DMS114 treated with DMSO at 0.1 percent for 48 hours (cell line): ENCODE results near the gene GPR162.

Experiments
- DNase-seq: peaks from one replicate; lab custom pipeline; 2025; ENCODE audit not compliant: unreplicated experiment; lab: John Stamatoyannopoulos, UW

GPR162 gene

DNA sequence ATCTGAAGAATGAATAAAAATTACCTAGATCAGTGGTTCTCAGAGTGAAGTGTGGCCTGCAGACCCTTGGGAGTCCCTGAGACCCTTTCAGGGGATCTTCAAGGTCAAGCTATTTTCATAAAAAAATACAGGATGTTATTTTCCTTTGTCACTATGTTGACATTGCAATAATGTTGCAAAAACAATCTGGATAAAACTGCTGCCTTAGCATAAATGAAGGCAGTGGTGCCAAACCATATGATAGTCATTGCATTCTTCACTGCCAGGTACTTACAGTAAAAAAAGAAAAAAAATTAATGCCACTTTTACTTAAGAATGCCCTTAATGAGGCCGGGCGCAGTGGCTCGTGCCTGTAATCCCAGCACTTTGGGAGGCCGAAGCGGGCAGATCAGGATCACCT is 34.3 kb upstream of the GPR162 start:
- no peak for DNase-seq

DNA sequence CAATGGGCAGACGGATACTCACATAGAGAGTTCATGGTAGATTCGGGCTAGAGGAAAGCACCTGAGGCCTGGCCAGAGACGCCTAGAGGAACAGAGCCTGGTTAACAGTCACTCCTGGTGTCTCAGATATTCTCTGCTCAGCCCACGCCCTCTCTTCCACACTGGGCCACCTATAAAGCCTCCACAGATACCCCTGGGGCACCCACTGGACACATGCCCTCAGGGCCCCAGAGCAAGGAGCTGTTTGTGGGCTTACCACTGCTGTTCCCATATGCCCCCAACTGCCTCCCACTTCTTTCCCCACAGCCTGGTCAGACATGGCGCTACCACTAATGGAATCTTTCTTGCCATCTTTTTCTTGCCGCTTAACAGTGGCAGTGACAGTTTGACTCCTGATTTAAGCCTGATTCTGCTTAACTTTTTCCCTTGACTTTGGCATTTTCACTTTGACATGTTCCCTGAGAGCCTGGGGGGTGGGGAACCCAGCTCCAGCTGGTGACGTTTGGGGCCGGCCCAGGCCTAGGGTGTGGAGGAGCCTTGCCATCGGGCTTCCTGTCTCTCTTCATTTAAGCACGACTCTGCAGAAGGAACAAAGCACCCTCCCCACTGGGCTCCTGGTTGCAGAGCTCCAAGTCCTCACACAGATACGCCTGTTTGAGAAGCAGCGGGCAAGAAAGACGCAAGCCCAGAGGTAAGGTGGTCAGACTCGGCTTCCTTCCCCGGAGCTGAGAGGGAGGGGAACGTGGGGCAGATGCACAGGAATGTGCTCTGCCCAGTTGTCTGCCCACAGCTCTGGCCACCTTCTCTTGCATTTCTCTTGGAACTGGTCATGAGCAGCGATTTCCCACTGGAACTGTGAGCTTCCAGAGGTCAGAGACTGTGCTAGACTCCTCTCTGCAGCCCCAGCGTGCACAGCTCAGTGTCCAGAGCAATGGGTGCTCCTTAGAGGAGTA is 32.4 kb upstream of the GPR162 start, which contains the start of gene CD4:
TSS of gene CD4 (plus strand) at position 557 of the 953 bp plus-strand sequence. CDS start 10,611 bp downstream, outside the sequence.
- no peak for DNase-seq

DNA sequence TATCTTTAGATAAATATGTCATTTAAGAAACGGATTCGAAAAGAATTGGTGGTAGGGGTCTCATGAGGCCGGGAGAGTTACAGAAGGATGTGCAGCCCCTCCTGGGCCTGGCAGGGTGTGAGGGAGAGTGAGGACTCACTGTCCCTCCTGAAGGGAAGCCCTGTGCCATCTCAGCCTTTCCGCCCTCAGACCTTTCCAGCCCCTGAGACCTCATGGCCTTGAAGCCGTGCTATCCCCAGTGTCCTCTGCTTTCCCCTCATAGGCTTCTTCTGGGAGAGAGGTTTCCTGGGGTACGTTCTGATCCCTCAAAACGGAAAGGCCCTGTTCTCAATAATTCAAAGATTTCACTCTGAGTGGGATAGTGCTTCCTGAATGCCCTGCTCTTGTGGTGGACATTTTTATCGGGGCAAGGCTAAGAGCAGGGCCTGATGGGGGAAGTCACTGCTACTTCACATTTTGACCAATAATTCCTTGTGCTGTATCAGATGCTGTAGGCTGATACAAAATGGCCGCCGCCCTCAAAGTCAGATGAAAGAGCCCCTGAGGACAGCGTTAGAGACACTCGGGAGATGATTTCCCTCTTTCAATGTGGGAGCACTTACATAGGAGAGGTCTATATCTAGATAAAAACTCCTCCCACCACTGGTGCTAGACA is 31.0 kb upstream of the GPR162 start:
- no peak for DNase-seq

DNA sequence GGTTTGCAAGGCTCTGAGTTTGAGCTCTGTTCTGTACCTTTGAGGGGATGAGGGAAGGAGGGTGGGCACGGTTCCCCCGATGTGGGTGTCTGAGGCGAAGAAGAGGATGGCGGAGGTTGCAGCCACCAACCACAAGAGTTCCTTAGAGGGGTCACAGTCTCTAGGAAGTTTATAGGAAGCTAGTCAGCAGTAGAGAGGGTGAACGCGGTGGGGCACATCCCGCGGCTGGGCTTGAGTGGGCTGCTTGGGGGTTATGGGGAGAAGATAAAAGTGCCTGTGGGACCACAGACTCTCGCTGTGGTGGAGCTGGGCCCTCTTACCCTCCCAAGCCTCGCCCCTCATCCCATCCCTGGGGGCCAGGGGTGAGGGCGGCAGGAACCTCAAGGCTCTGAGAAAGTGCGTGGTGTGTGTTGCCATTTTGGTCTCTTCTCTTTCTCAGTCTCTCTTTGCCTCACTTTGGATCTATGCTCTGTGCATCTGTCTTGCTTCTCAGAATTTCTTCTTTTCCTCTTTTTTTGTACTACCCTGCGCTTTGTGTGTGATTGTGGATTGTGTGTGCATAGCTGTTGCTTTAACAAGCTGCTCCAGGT is 29.6 kb upstream of the GPR162 start:
- no peak for DNase-seq

DNA sequence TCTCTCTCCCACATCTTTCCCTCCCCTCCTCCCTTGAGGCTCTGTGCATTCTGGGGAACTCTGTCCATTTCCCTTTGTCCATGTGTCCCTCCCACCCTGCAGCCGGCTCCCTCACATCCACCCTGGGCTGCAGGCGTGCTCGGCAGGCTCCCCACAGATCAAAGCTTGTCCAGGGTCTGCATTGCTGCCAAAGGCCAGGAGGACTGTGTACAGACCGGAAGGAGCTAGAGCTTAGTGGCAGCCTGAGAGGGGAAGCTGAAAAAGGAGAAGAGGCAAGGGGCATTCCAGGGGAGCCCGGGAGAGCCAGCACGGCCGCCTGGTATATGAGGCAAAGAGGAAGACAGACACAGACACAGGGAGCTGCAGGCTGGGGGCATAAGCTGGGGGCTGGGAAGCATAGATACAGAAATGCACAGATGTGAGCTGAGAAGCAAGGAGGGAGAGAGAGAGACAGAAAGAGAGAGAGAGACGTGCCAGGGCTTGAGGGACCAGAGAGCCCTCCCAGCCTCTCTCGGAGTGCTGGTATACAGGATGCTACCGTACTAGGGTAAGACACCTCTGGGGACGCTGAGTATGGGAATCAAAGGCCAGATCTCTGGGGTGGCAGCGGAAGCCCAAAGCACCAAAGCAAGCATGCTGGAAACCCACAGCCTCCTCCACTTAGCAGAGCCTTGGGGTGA is 29.0 kb upstream of the GPR162 start:
- no peak for DNase-seq

- DNase-seq = no peak
Measured at GRCh38 chr12:6795088-6795487, 26.5 kb upstream of the GPR162 start.

- no peak for DNase-seq
Measured at GRCh38 chr12:6796576-6796975, 25.0 kb upstream of the GPR162 start.

- no peak for DNase-seq
Measured at GRCh38 chr12:6799147-6799546, 22.5 kb upstream of the GPR162 start.

GRCh38 chr12:6807170-6807569 is 14.5 kb upstream of the GPR162 start:
- no peak for DNase-seq

DNA sequence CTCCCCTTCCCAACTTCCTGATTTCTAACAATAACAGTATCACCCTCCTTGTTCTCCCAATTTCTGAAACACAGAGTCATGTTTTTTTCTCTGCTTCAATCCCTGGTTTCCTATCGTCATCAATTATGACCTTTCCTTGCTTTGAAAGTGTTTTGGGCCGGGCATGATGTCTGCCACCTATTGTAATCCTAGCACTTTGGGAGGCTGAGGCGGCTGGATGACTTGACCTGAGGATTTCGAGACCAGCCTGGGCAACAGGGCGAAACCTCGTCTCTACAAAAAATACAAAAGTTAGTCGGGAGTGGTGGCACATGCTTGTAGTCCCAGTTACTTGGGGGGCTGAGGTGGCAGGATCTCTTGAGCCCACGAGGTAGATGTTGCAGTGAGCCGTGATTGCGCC is 12.6 kb upstream of the GPR162 start:
- DNase-seq = no peak

- DNase-seq = no peak
Measured at GRCh38 chr12:6810758-6811157, 10.9 kb upstream of the GPR162 start.

GRCh38 chr12:6813363-6813762 is 8.3 kb upstream of the GPR162 start:
- no peak for DNase-seq

GRCh38 chr12:6816598-6816997 is 5.0 kb upstream of the GPR162 start:
- DNase-seq = no peak

GRCh38 chr12:6817098-6817497 is 4.5 kb upstream of the GPR162 start:
- DNase-seq = no peak

DNA sequence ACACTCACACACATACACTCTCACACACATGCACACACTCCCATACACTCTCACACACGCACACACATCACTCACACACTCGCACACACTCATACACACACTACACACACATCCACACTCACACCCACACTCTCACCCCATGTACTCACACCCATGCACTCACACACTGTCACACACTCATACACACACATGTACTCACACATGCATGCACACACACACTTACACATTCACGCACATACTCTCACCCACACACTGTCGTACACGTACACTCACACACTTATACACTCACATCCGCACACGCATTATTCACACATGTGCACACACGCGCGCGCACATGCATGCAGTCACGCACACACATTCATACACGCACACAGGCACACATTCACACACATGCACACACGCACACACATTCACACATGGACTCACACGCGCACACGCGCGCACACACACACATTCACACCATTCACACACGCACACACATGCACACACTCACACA is 3.9 kb upstream of the GPR162 start:
- DNase-seq = no peak

GRCh38 chr12:6818222-6818621 is 3.4 kb upstream of the GPR162 start:
- no peak for DNase-seq

DNA sequence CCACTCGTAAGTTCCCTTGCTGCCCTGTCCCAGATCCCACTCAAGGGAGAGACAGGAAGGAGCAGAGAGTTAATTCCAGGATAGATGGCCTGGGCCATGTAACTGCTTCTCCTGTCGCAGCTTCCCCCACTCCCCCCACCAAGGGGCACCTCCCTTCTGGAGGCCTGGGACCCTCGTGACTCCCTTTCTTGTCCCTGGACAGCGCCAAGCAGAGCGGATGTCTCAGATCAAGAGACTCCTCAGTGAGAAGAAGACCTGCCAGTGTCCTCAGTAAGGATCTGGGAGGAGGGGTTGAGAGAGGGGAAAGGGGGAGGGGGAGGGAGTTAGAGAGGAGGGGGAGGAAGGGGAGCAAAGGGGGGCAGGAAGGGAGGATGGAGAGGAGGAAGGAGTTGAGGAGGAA is 3.0 kb upstream of the GPR162 start:
- DNase-seq = no peak

DNA sequence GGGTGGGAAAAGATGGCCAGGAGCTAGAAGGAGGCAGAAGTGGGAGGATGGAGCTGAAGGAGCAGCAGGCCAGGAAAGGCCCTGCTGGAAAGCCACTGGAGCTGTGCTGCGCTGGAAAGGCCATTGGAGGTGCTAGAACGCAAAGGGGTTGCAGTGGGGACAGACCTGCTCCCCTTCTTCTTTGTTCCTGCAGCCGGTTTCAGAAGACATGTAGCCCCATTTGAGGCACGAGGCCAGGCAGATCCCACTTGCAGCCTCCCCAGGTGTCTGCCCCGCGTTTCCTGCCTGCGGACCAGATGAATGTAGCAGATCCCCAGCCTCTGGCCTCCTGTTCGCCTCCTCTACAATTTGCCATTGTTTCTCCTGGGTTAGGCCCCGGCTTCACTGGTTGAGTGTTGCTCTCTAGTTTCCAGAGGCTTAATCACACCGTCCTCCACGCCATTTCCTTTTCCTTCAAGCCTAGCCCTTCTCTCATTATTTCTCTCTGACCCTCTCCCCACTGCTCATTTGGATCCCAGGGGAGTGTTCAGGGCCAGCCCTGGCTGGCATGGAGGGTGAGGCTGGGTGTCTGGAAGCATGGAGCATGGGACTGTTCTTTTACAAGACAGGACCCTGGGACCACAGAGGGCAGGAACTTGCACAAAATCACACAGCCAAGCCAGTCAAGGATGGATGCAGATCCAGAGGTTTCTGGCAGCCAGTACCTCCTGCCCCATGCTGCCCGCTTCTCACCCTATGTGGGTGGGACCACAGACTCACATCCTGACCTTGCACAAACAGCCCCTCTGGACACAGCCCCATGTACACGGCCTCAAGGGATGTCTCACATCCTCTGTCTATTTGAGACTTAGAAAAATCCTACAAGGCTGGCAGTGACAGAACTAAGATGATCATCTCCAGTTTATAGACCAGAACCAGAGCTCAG is 2.3 kb upstream of the GPR162 start:
- no peak for DNase-seq

DNA sequence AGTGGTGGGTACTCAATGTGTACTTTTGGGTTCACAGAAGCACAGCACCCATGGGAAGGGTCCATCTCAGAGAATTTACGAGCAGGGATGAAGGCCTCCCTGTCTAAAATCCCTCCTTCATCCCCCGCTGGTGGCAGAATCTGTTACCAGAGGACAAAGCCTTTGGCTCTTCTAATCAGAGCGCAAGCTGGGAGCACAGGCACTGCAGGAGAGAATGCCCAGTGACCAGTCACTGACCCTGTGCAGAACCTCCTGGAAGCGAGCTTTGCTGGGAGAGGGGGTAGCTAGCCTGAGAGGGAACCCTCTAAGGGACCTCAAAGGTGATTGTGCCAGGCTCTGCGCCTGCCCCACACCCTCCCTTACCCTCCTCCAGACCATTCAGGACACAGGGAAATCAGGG is 1.5 kb upstream of the GPR162 start:
- no peak for DNase-seq
